GM23338 (cell line): ENCODE data around the gene SPOPL. TPM values are rescaled to one million over a fixed set of nuclear protein-coding genes. Genes with fewer than 3 reads are reported as not detected.

Experiments
- ATAC-seq: fragments of 200-7000 bp; cut with Tn5 transposase; 3 replicates; pipeline ENCODE4 v1.9.1; 2020
- DNase-seq: peaks from one replicate; pipeline ENCODE4 v3.0.0-alpha.2; 2015; ENCODE audit warnings: low spot score
- H2AFZ ChIP-seq: fragments of 200-600 bp; sonication (generic); 2 replicates; pipeline ENCODE4 v1.8.0; 2016; ENCODE audit warnings: antibody characterized with exemption, mild to moderate bottlenecking, moderate library complexity
- H3F3A ChIP-seq: fragments of 200-600 bp; sonication (generic); replicated peaks from 2 replicates; pipeline ENCODE4 v1.8.0; 2017; ENCODE audit warnings: antibody characterized with exemption, mixed run types, low read depth
- H3K27ac ChIP-seq: fragments of 200-600 bp; sonication (generic); 2 replicates; pipeline ENCODE4 v1.6.1; 2016; ENCODE audit warnings: low read depth
- H3K27me3 ChIP-seq: fragments of 200-600 bp; sonication (generic); 2 replicates; pipeline ENCODE4 v1.8.0; 2016; ENCODE audit warnings: mild to moderate bottlenecking, mixed run types, moderate library complexity; ENCODE audit not compliant: insufficient read depth
- H3K36me3 ChIP-seq: fragments of 200-600 bp; sonication (generic); 2 replicates; pipeline ENCODE4 v1.8.0; 2016; ENCODE audit warnings: mild to moderate bottlenecking; ENCODE audit not compliant: insufficient read depth
- H3K4me1 ChIP-seq: fragments of 200-600 bp; sonication (generic); 2 replicates; pipeline ENCODE4 v1.8.0; 2016; ENCODE audit warnings: mild to moderate bottlenecking, moderate library complexity; ENCODE audit not compliant: insufficient read depth
- H3K4me2 ChIP-seq: fragments of 200-600 bp; sonication (generic); 2 replicates; pipeline ENCODE4 v1.7.1; 2017; ENCODE audit warnings: mixed run types
- H3K4me3 ChIP-seq: fragments of 200-600 bp; sonication (generic); 2 replicates; pipeline ENCODE4 v1.6.1; 2016; ENCODE audit warnings: mixed run types
- H3K79me2 ChIP-seq: fragments of 200-600 bp; sonication (generic); replicated peaks from 2 replicates; pipeline ENCODE4 v1.8.0; 2017; ENCODE audit warnings: mild to moderate bottlenecking; ENCODE audit not compliant: insufficient read depth
- H3K9me2 ChIP-seq: fragments of 200-600 bp; sonication (generic); 2 replicates; pipeline ENCODE4 v1.8.0; 2017; ENCODE audit not compliant: insufficient read depth
- H4K20me1 ChIP-seq: fragments of 200-600 bp; sonication (generic); replicated peaks from 2 replicates; pipeline ENCODE4 v1.8.0; 2017; ENCODE audit warnings: mild to moderate bottlenecking; ENCODE audit not compliant: insufficient read depth
- H3K27ac Mint-ChIP-seq: 2 replicates; pipeline ENCODE4 v1.8.0; 2020; ENCODE audit warnings: inconsistent platforms, mild to moderate bottlenecking, moderate library complexity, mixed read lengths
- H3K27me3 Mint-ChIP-seq: 3 replicates; pipeline ENCODE4 v1.8.0; 2022; ENCODE audit warnings: low read depth, mild to moderate bottlenecking, moderate library complexity, mixed read lengths, inconsistent platforms; ENCODE audit not compliant: insufficient read depth, poor library complexity
- H3K36me3 Mint-ChIP-seq: 3 replicates; pipeline ENCODE4 v1.8.0; 2021; ENCODE audit warnings: low read depth, mild to moderate bottlenecking, inconsistent platforms, moderate library complexity, mixed read lengths
- H3K4me1 Mint-ChIP-seq: 3 replicates; pipeline ENCODE4 v1.8.0; 2020; ENCODE audit warnings: mild to moderate bottlenecking, inconsistent platforms, mixed read lengths
- H3K4me3 Mint-ChIP-seq: 3 replicates; pipeline ENCODE4 v1.8.0; 2021; ENCODE audit warnings: moderate library complexity, mild to moderate bottlenecking, inconsistent platforms, mixed read lengths
- H3K9me3 Mint-ChIP-seq: 3 replicates; pipeline ENCODE4 v1.8.0; 2020; ENCODE audit warnings: moderate library complexity, mild to moderate bottlenecking, inconsistent platforms, mixed read lengths
- CREB1 ChIP-seq: fragments of 250-450 bp; sonication (Bioruptor Pico); IDR thresholded peaks from 2 replicates; pipeline ENCODE4 v1.5.0; 2020; ENCODE audit warnings: low read depth, mild to moderate bottlenecking, moderate library complexity
- CTCF ChIP-seq, 2 experiments: fragments of 200-600 bp in 1 of 2; sonication (generic) in 1 of 2; conservative IDR thresholded peaks; 2 replicates each; pipeline versions ENCODE4 v1.5.1 to v1.6.1; 2016 to 2017; ENCODE audit warnings: antibody characterized with exemption in 2 of 2, low read depth in 2 of 2, mild to moderate bottlenecking in 2 of 2, moderate library complexity in 1 of 2
- ETS1 ChIP-seq: IDR thresholded peaks from 2 replicates; pipeline ENCODE4 v1.6.1; 2016; ENCODE audit warnings: antibody characterized with exemption
- EZH2 ChIP-seq: fragments of 200-600 bp; sonication (generic); IDR thresholded peaks from one replicate; pipeline ENCODE4 v1.8.0; 2017; ENCODE audit warnings: antibody characterized with exemption, mild to moderate bottlenecking, low read depth; ENCODE audit not compliant: unreplicated experiment
- EZH2phosphoT487 ChIP-seq: fragments of 200-600 bp; sonication (generic); IDR thresholded peaks from one replicate; pipeline ENCODE4 v1.8.1; 2018; ENCODE audit warnings: antibody characterized with exemption; ENCODE audit not compliant: unreplicated experiment
- JUNB ChIP-seq: IDR thresholded peaks from one replicate; pipeline ENCODE4 v1.6.1; 2016; ENCODE audit warnings: antibody characterized with exemption; ENCODE audit not compliant: unreplicated experiment
- NANOG ChIP-seq: IDR thresholded peaks from 2 replicates; pipeline ENCODE4 v1.6.1; 2016; ENCODE audit warnings: antibody characterized with exemption, borderline replicate concordance
- POLR2AphosphoS5 ChIP-seq: IDR thresholded peaks from 2 replicates; pipeline ENCODE4 v1.6.1; 2016; ENCODE audit warnings: antibody characterized with exemption, low read depth
- STAT1 ChIP-seq: IDR thresholded peaks from one replicate; pipeline ENCODE4 v1.6.1; 2016; ENCODE audit warnings: antibody characterized with exemption; ENCODE audit not compliant: unreplicated experiment
- ZNF114 ChIP-seq: fragments of 250-450 bp; sonication (Bioruptor Pico); IDR thresholded peaks from 2 replicates; pipeline ENCODE4 v1.5.0; 2020; ENCODE audit warnings: mild to moderate bottlenecking, moderate library complexity
- ZNF331 ChIP-seq: fragments of 250-450 bp; sonication (Bioruptor Pico); IDR thresholded peaks from 2 replicates; pipeline ENCODE4 v1.5.0; 2020; ENCODE audit warnings: low read depth, mild to moderate bottlenecking, moderate library complexity
- ZNF462 ChIP-seq: fragments of 250-450 bp; sonication (Bioruptor Pico); IDR thresholded peaks from 2 replicates; pipeline ENCODE4 v1.5.0; 2020; ENCODE audit warnings: mild to moderate bottlenecking, moderate library complexity
- polyA plus RNA-seq: library from polyadenylated mRNA; unstranded; fragments of >200 nt; fragmentation: Nextera tagmentation; extraction: Ambion mirVana; gene quantifications from 2 replicates; pipeline ENCODE4 v1.2.1, GENCODE V29; 2016
- total RNA-seq: library from RNA; depleted of rRNA; stranded (reverse); fragments of >200 nt; shearing (Covaris generic); gene quantifications from 2 replicates; pipeline ENCODE4 v1.2.3, GENCODE V29; 2014
- TF ChIP-seq, protein P1 (sequence below): IDR thresholded peaks from one replicate; pipeline ENCODE4 v1.6.1; 2018; ENCODE audit warnings: antibody characterized with exemption; ENCODE audit not compliant: unreplicated experiment

SPOPL gene
- total and polyA plus RNA-seq, 2 experiments from 2014 or later: 4.5 to 15.4 TPM

- Mint-ChIP-seq H3K27me3 (no peaks in the 10 kb centered on the region), H3K27ac (no peak overlapping the region), H3K36me3 (peaks cover 18% of the 10 kb centered on the region), H3K4me1 (peaks cover 15% of the 10 kb centered on the region; the same call in 2 of the 3 replicates), H3K9me3 (peaks cover 16% of the 10 kb centered on the region), H3K4me3 (no peak overlapping the region)
- no peaks in the 10 kb centered on the region for H3K9me2 ChIP-seq
- no peak for ATAC-seq
- DNase-seq: no peak
- H3K36me3 ChIP-seq: no peaks in the 10 kb centered on the region; the same call in 1 of the 2 replicates
- no peak overlapping the region for H2AFZ ChIP-seq
- TF ChIP-seq ZNF114 (CRISPR knock-in tag) (no peak), STAT1 (no peak), ZNF462 (no peak), CTCF (conservative IDR thresholded peaks at IDR 0.05; ENCODE audit: low read depth in 2 of 2) (no peak), CREB1 (CRISPR knock-in tag) (no peak), NANOG (no peak), ETS1 (no peak), EZH2phosphoT487 (no peak), JUNB (no peak), ZNF331 (CRISPR knock-in tag) (no peak), POLR2AphosphoS5 (no peak), EZH2 (no peak)
- TF ChIP-seq, protein P1, sequence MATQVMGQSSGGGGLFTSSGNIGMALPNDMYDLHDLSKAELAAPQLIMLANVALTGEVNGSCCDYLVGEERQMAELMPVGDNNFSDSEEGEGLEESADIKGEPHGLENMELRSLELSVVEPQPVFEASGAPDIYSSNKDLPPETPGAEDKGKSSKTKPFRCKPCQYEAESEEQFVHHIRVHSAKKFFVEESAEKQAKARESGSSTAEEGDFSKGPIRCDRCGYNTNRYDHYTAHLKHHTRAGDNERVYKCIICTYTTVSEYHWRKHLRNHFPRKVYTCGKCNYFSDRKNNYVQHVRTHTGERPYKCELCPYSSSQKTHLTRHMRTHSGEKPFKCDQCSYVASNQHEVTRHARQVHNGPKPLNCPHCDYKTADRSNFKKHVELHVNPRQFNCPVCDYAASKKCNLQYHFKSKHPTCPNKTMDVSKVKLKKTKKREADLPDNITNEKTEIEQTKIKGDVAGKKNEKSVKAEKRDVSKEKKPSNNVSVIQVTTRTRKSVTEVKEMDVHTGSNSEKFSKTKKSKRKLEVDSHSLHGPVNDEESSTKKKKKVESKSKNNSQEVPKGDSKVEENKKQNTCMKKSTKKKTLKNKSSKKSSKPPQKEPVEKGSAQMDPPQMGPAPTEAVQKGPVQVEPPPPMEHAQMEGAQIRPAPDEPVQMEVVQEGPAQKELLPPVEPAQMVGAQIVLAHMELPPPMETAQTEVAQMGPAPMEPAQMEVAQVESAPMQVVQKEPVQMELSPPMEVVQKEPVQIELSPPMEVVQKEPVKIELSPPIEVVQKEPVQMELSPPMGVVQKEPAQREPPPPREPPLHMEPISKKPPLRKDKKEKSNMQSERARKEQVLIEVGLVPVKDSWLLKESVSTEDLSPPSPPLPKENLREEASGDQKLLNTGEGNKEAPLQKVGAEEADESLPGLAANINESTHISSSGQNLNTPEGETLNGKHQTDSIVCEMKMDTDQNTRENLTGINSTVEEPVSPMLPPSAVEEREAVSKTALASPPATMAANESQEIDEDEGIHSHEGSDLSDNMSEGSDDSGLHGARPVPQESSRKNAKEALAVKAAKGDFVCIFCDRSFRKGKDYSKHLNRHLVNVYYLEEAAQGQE: no peak
- no peak overlapping the region for H3K4me2 ChIP-seq
- H3K79me2 ChIP-seq: peaks cover 59% of the 10 kb centered on the region
- H4K20me1 ChIP-seq: no peaks in the 10 kb centered on the region
- H3K4me1 ChIP-seq: no peaks in the 10 kb centered on the region
- no peaks in the 10 kb centered on the region for H3K27me3 ChIP-seq
- H3F3A ChIP-seq: no peaks in the 10 kb centered on the region
- no peak overlapping the region for H3K4me3 ChIP-seq
- no peak overlapping the region for H3K27ac ChIP-seq
Observed at GRCh38 chr2:138548796-138549195, 47.2 kb downstream of the SPOPL start.
